NCI-H2029 treated with DMSO at 0.1 percent for 48 hours (cell line): ENCODE measurements around the gene BRCA1.

Experiments
- DNase-seq: peaks from one replicate; lab custom pipeline; 2025; lab: John Stamatoyannopoulos, UW

The BRCA1 gene

GRCh38 chr17:43025290-43025657, 99.9 kb downstream of the BRCA1 start:
- DNase-seq: no peak

- DNase-seq: peak; percentile 27
These were observed 100.5 kb downstream of the BRCA1 start, which contains the start of gene RND2 for GRCh38 chr17:43024407-43025289. Gene RND2, plus strand, starts transcription at chr17:43025231. Its CDS starts 117 bp downstream, at chr17:43025348.

GRCh38 chr17:43021741-43022512, 103.2 kb downstream of the BRCA1 start, which contains the start of gene VAT1:
Gene VAT1, minus strand, starts transcription at chr17:43022385. Its CDS starts 63 bp downstream, at chr17:43022322.
- peak; percentile 8 for DNase-seq

GRCh38 chr17:43020789-43021740, 104.1 kb downstream of the BRCA1 start:
- DNase-seq: no peak

GRCh38 chr17:43020030-43020621, 105.0 kb downstream of the BRCA1 start:
- DNase-seq: no peak

- DNase-seq: no peak
These were observed 105.7 kb downstream of the BRCA1 start for GRCh38 chr17:43019418-43019817.

GRCh38 chr17:43018932-43019331, 106.2 kb downstream of the BRCA1 start:
- no peak for DNase-seq

- DNase-seq: no peak
These were observed 106.9 kb downstream of the BRCA1 start for GRCh38 chr17:43018008-43018853.

- no peak for DNase-seq
These were observed 108.9 kb downstream of the BRCA1 start for GRCh38 chr17:43016216-43016615.

GRCh38 chr17:43015579-43015978, 109.6 kb downstream of the BRCA1 start:
- no peak for DNase-seq

- no peak for DNase-seq
These were observed 110.3 kb downstream of the BRCA1 start for GRCh38 chr17:43014649-43015542.

GRCh38 chr17:43014020-43014648, 111.0 kb downstream of the BRCA1 start:
- DNase-seq: no peak

- DNase-seq: no peak
These were observed 111.9 kb downstream of the BRCA1 start for GRCh38 chr17:43013296-43013695.

GRCh38 chr17:43011728-43012472, 113.3 kb downstream of the BRCA1 start:
- no peak for DNase-seq

- DNase-seq: no peak
These were observed 114.4 kb downstream of the BRCA1 start for GRCh38 chr17:43010667-43011308.

GRCh38 chr17:43006639-43007551, 118.3 kb downstream of the BRCA1 start, which contains the start of gene IFI35:
Gene IFI35, plus strand, starts transcription at chr17:43006784. Its CDS starts 164 bp downstream, at chr17:43006948.
- DNase-seq: peak; percentile 37
